NCI-H1048 (cell line): Measurements from ENCODE around the gene FLRT2.
A peak's percentile ranks its signal among the peaks of the same experiment; 100 is the strongest.

Experiments used
- DNase-seq: peaks from one replicate; lab custom pipeline; 2025; lab: John Stamatoyannopoulos, UW

Gene FLRT2

GRCh38 chr14:85596562-85596961, 66.6 kb downstream of the FLRT2 start:
- DNase-seq = no peak

- DNase-seq = no peak
Observed at GRCh38 chr14:85597701-85598100, 67.8 kb downstream of the FLRT2 start.

GRCh38 chr14:85599939-85600338, 70.0 kb downstream of the FLRT2 start:
- no peak for DNase-seq

- DNase-seq = no peak
Observed at GRCh38 chr14:85601246-85601645, 71.3 kb downstream of the FLRT2 start.

GRCh38 chr14:85601690-85602089, 71.7 kb downstream of the FLRT2 start:
- no peak for DNase-seq

GRCh38 chr14:85602345-85602744, 72.4 kb downstream of the FLRT2 start:
- no peak for DNase-seq

GRCh38 chr14:85604021-85604420, 74.1 kb downstream of the FLRT2 start:
- no peak for DNase-seq

- DNase-seq = no peak
Observed at GRCh38 chr14:85604714-85605113, 74.8 kb downstream of the FLRT2 start.

GRCh38 chr14:85607651-85608081, 77.7 kb downstream of the FLRT2 start:
- no peak for DNase-seq

GRCh38 chr14:85613496-85613895, 83.6 kb downstream of the FLRT2 start:
- DNase-seq = no peak

- no peak for DNase-seq
Observed at GRCh38 chr14:85616386-85616885, 86.5 kb downstream of the FLRT2 start.

- no peak for DNase-seq
Observed at GRCh38 chr14:85616886-85617285, 86.9 kb downstream of the FLRT2 start.

- no peak for DNase-seq
Observed at GRCh38 chr14:85617791-85618190, 87.8 kb downstream of the FLRT2 start.

GRCh38 chr14:85618390-85618789, 88.4 kb downstream of the FLRT2 start:
- no peak for DNase-seq

- DNase-seq = no peak
Observed at GRCh38 chr14:85618978-85619377, 89.0 kb downstream of the FLRT2 start.

GRCh38 chr14:85619851-85620250, 89.9 kb downstream of the FLRT2 start:
- DNase-seq = no peak

GRCh38 chr14:85620947-85621346, 91.0 kb downstream of the FLRT2 start:
- no peak for DNase-seq

- no peak for DNase-seq
Observed at GRCh38 chr14:85622106-85622505, 92.2 kb downstream of the FLRT2 start.

- DNase-seq = no peak
Observed at GRCh38 chr14:85622986-85623685, 93.2 kb downstream of the FLRT2 start.

- DNase-seq = no peak
Observed at GRCh38 chr14:85625925-85626585, 96.1 kb downstream of the FLRT2 start.

- DNase-seq = peak; percentile 51
Observed at GRCh38 chr14:85634205-85634604, 104.3 kb downstream of the FLRT2 start.

GRCh38 chr14:85644211-85644610, 114.3 kb downstream of the FLRT2 start:
- DNase-seq = no peak

- no peak for DNase-seq
Observed at GRCh38 chr14:85653029-85653428, 123.1 kb downstream of the FLRT2 start.
